Stimulated activated CD8-positive, alpha-beta memory T cell treated with anti-CD3 and anti-CD28 coated beads, Interleukin-12 subunit alpha, Interleukin-12 subunit beta, amount 100 ng/mL, for 4 hours (primary cell): ENCODE data around the gene LHFPL3.

ENCODE experiments used
- DNase-seq: peaks from one replicate; pipeline ENCODE4 v3.0.0-alpha.2; 2020; ENCODE audit warnings: low read depth

Gene LHFPL3

DNA sequence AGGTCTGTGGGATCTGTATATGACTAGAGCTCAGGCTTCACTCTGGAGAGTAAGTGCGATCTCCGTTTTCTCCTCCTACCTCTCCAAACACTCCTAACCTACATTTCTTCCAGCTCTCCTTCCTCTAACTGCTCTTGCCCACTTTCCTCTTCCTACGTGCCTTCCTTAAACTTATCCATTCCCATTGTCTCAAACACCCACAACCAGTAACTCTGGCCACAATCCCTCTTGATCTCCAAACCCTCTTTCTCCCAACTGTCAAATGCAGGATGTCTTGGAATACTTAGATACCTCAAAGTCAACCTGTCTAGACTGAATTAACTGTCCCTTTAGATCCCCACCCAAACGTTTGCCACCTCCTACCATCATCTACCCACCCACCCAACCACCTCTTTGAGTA, 471.9 kb downstream of the LHFPL3 start:
- DNase-seq, result no peak

DNA sequence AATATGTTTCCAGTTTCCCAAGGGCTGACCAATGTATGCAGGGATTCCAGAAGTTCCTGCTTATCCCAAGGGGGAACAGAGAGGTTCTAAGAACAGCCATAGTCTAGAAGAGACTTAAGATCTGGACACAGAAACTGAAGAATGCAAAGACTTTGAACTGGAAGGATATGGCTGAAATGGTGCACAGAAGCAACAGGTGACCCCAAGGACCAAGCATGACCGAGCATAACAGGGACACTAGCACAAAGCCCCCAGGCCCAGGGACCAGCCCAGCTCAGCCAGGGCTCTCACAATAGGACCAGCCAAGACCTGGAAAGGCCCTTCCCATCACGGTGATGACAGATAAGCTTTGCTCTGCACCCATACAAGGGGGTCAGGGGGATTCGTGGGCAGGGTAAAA, 472.6 kb downstream of the LHFPL3 start:
- DNase-seq, result no peak

DNA sequence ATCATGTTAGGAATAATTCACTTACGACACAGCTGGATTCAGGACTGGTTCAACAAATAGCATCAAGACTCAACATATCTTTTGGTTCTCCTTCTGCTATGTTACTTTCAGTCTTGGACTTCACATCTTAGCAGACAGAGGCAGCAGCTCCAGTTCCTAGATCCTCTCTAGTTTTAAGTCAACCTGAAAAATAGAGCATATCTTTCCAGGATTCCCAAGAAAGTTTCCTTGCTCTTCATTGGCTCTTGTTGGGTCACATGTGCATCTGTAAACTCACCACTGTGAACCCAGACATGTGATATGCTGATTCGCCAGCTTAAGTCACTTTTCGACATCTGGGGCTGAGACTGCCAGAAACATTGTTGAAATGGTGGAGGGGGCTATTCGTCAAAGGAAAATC, 475.5 kb downstream of the LHFPL3 start:
- DNase-seq, result no peak

DNA sequence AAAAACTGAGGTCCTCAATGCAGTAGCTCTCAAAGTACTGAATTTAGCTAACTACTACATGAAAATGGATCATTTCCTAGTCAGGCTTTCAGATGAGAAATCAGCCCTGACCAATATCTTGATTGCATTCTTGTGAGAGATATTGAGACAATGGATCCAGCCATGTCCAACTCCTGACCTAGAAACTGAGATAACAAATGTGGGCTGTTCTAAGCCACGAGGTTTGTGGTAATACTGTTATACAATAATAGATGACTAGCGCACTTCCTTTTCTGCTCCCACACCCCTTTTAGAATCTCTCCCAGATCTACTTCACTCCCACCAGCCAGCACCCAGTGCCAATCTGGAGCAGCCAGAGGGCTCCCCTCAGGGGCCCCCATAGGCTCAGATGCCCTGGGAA, 476.3 kb downstream of the LHFPL3 start:
- DNase-seq, result no peak

DNA sequence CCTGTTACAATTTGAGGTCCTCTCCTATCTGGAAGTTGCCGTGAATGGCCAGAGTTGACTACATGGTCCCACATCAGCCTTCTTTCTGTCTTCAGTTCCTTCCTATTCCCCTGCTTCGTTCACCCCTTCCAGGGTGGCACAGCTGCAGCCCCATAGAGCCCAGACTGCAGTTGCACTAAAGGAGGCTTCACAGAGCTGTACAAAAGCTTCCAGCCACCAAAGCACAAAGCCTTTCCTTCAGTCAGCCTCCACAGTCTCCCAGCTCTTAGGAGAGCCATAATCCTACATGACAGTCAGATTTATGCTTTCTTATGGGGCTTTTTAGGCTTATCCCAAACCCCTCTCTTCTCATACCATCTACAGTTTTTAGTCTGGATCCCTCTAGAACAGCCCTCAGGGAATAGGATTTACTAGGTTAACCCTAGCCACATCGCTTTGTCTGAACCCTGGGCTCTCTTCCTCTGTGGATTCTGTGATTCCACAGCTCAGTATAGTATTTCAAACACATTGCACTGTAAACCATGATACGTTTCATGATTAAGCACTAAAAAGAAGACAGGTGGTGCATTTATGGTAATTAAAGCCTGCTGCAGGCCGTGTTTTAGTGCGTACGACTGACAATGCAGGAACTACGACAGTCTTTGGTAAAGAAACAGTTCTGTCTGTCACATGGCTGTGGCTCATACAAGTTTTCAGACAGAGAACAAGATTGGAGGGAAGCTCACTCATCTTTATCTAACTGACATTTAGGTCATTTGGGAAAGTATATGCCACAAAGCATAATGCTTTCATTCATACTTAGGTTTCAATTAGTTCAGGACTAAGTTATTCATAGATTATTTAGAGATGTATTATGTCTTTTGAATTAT, 477.3 kb downstream of the LHFPL3 start:
- DNase-seq, result no peak

DNA sequence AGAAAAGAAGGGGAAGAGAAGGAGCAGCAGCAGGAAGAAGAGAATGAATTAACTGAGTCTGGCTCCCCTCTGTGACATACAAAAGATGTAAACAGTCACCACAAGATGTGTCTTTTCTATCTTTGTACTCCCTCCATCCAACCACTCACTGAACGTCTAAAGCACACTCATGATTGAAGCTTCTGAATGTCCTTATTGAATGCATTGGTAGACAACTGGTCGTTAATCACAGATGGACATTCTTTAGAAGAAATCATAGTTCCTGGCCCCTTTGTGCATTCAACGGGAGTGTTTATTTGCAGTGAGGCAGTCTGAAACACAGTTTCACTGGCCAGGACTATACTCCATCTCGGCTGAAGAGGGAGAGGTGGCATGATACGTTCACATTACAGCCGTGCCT, 479.3 kb downstream of the LHFPL3 start:
- no peak for DNase-seq

DNA sequence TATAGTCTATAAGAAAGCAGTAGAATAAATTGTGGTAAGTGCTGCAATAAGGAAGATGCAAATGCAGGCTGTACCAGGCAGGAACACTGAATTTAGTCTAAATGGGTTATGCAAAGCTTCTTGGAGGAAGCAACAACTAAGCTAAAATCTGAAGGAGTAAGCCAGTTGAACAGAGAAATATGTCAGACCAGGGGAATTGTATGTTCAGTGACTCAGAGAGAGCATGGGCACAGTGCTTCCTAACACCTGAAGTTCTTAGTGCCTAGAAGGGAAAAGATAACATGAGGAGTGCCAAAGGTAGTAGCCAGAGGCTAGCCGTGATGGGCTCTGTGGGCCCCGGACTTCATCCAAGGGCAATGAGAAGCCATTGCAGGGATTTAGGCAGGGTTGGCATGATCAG, 481.5 kb downstream of the LHFPL3 start:
- no peak for DNase-seq

DNA sequence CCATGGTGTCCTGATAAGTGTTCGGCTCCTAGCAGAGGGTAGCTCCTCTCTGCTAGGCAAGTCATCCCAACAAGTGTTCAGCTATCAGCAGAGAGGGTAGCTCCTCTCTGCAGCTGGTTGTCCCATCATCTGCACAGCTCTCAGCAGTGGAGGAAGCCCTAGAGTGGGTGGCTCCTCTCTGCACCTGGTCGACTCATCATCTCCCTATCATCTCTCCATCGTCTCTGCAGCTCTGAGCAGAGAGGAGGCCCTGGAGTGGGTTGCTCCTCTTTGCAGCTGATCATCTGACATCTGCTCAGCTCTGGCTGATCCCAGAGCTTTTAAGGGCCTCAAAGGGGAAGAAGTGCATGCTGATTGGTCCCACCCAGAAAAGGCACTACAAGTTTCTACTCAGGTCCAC, 485.7 kb downstream of the LHFPL3 start:
- no peak for DNase-seq

DNA sequence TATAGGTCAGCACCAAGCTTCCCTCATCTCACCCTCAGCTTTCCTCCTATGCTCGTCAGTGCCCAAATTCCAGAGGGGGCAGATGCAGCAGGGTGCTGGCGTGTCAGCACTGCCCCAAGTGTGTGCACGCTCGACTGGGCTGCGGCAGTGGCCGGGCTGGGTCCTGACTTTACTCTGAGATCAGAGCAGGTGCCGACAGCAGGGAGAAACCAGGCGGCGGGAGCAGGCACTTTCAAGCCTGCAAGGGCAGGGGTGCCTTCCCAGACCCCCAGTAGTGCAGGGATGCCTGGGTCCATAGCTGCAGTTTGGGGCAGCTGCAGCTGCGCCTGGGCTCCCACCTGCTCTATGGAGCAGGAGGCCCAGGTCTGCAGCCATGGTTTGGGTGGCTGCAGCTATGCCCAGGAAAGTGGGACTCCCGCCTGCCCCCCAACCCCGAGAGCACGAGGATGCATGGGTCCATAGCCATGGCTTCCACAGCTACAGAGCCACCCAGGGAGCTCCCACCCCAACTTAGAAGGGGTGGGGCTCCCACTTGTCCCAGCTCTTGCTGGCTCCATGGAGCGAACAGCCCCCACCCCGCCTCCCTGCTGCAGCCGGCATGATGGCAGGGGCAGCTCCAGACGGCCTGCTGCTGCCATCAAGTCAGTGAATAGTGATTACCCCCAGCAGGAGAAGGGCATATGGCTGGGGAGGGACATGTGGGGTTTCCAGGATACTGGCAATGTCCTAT, 486.4 kb downstream of the LHFPL3 start:
- DNase-seq, result no peak

DNA sequence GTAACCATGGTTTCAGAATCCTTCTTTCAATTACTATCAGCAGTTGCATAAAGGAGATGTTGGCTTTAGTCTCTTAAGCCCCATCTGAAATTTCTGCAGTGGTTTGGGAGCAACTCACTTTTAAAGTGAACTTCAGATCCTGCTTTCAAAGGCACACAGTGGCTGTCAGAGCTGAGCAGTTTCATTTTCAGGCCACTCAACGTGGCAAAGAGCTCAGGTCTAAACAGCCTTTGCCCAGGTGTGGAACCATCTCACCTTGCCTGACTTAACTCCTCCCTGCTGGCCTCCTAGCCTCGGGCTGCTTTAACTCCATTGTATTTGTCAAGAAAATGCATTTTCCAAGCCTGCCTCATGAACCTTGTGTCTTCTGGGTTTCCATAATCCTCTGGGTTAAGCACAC, 488.1 kb downstream of the LHFPL3 start:
- DNase-seq, result no peak

DNA sequence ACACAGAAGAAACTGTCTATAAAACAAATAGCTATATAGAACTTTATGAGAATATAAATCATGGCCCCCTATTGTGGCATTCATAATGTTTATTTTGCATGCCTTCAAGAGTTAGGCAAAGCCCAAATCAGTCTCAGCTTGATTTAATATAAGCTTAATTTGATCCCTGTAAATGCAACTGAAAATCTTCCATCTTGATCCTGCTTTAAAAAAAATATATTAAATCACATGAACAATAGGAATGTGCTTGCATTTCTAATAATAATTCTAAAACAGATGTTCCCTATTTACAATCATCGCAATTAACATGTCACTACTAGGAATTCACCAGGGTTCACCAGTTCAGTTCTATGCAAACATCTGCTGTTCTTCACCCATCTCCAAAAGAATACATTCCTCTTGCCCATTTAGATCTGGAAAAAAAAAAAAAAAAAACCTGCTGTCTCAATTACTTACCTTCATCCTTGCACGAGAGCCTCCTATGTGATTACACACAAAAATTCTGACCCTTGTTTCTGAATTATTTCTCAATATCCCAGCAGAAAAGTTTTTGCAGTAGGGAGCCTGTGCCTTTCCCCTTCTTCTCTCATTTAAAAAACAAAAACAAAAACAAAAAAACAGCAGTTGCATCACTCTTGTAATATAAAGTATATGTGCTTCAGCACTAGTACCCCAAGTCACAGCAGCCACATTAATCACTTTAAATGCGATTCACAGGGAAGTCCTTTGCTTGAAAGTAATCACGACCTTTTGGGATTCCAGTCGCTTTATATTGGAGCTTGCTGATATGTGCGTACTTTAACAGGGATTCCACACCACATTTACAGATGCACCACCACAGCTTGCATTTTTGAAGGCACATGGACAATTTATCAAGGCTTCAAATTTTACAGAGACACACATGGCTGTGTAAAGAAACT, 490.8 kb downstream of the LHFPL3 start:
- DNase-seq, result no peak

DNA sequence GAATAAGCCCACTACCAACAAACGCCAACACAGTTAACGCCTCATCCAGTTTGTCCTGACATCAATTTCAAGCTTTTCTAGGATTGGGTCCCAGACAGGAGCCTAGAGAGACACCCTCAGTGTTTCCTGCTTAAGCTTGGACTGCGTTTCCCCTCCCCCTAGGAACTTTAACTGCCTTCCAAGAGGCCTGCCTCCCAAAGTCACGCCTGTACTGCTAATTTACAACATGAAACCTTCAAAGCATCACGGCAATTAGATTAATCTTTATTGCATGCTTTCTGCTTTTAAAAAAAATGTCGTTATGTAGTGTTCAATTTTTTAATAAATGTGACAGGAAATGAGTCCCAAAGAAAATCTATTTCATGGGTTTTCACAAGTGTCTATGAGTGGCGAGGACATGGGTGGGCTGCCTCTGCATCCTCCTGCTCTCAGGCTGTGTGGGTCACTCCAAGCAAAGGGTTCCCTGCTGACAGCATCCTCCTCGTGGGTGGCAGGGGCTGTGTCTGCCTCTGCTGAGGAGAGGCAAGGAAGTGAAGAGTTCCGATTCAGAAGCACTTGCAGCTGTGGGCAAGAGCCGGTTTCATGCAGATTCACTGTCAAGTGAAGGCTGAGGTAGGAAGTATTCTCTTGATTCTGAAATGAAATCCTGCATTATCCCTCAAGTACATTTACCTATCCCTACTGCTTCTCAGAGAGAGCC, 492.6 kb downstream of the LHFPL3 start:
- DNase-seq, result no peak

DNA sequence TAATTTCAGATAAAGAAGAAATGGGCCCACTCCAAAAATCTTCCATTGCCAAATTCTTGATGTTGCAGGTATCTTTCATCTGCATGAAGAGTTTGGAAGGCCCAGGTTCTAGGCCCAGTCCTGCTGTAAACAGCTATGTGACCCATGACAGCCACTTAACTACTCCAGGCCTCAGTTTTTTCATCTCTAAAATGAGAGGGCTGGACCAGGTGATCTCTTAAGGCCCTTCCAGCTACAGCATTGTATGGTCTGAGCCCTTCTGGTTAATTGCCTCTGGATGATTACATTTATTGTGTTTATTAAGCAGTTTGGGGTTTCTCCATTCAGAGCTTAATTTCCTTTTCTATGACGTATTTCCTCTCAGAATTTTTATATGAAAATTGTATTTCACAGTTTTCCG, 494.8 kb downstream of the LHFPL3 start:
- no peak for DNase-seq

DNA sequence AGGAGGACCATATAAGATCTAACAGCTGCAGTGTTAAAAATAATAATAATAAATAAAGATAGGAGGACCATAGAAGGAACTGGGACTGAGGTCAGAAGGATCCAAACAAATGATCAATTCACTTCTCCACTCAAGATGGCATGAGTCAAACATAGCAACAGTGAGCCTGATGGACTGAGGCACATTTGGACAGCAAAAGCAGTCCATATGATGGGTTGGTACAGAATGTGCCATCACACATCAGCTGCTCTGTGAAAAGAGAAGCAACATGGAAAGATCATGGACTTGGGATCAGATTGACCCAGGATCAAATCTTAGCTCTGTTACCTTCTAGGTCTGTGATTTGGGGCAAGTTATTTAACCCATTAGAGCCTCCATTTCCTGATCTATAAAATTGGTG, 496.7 kb downstream of the LHFPL3 start:
- DNase-seq, result no peak

DNA sequence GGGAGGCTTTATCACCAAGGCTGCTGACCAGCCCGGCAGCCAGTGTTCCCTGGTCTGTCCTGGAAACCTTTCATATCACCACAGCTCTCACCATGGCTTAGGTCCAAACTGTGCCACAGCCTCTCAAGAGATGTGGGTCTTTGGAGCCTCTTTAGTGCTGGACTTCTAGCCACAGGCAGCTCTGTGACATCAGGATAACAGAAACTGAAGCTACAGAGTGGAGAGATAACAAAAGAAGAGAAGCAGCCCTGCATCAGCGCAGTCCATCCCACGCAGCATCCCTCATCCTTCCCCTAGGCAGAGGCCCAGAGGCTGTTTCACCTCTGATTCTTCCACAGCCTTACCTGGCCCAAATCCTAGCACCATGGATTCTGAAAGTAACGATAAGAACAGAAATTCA, 497.7 kb downstream of the LHFPL3 start:
- no peak for DNase-seq

DNA sequence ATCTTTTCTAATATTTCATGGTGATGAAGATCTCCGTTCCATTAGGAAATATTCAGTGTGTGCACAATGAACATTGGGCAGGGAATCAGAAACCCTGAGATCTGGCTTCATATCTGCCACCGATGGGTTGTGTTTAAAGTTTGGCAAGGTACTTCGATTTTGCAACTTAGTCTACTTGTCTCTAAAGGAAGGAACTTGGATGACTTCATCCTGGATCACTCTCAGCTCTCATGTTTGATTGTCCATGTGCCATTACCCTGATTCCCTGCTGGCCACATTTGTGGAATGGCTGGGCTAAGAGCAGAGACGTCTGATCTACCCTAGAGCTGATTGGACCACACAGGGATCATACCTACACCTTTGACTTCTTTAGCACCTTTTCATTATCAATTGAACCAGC, 508.6 kb downstream of the LHFPL3 start:
- no peak for DNase-seq

DNA sequence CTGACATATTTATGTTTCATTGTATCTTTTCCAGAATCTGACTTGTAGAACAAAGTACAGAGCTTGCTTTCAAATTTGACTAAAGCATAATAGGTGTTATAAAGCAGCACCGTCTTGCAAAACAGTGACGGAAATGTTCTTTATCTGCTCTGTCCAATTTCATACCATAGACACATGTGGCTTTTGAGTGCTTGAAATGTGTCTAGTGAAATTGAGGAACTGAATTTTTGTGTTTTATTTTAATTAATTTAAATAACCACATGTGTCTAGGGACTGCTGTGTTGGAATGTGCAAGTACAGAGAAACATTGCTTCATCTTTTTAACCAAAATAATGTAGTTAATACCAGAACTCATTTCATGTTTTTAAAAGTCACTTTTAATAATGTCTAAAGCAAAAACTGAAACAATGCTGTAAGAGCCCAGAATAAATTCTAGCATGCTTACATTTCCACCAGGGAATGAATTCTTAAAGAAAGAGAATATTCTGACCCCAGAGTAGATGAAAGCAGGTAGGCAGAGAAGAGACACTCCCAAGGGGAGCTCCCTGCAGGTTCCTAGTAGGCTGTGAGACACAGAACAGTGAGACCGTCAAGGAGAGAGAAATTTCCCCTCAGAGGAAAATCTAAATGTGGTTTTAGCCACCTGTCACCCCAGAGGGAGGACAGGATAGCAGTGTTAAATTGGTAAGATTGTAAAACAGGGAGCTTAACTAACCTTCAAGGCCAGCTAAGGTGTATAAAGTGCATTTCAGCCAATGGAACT, 510.3 kb downstream of the LHFPL3 start:
- DNase-seq, result no peak

DNA sequence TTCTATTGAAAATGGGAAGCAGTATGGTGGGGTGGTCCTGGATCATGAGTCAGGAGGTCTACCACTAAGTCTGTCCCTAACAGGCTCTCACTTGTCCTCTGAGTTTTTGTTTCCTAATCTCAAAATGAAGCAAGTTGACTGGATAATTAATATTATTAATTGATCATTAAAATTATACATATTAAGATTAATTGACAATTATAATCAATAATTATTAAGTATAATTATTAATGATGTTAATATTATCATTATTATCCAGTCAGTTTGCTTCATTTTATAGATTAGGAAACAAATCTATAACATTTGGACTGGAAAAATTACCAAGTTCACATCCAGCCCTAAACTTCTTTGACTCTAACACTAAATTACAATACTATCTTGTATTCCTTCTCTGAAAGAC, 511.4 kb downstream of the LHFPL3 start:
- no peak for DNase-seq

DNA sequence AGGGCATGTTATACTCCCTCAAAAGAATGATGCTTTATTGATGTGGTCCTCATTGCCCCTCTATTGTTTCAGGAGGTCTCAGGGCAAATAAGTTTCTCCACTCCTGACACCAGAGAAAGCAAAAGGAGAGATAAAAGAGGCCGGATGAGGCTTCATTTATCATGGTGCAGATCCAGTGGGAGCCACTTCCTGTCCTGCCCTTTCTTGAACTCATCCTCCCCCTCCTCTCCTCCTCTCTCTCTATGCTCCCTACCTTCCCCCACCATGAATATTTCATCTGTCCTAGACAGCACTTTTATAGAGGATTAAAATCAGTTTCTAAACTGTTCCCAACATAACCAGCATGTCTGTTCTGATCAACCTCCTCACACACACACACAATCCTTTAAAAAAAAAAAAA, 513.4 kb downstream of the LHFPL3 start:
- no peak for DNase-seq

DNA sequence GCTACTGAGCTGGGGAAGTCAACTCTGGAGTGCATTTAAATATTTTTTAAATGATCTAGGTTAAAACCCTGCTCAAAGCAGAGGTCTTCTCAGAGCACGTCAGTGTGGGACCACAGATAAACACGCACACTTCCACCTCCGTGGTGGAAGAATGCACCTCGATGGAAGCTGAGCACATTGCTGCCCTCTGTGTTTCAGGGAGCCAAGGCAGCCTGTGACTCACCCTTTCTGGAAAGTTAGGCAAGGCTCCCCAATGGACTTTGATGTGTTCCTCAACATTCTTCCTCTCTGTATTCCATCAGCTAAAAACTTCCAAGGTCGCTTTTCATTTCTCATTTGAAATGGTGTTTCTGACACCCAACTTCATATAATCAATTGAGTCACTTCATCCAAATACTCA, 514.8 kb downstream of the LHFPL3 start:
- no peak for DNase-seq

DNA sequence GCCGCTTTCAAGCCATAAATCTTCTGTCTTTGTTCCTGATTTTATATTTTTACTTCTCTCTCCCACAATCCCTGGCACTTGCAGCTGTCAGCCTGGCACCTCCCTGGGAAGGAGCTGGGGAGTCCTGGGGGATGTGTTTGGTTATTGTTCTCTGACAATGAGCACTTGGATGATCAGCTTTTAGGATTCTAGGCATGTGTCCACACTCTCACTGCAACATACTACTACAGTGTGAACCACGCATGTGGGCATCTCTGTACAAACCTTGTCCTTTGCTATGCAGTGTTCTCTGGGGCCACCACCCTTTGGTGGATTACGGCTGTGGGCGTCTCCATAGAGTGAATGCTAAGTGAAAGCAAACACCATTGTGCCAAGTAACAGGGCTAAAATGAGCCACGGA, 517.2 kb downstream of the LHFPL3 start:
- no peak for DNase-seq
